ENCODE measurements around the gene PLEKHN1.
"Not testable (repeated sequence)": the region's sequence is repeated elsewhere in the genome, so short reads cannot be mapped to it uniquely, and the experiment has no call there.

Gene PLEKHN1

DNA sequence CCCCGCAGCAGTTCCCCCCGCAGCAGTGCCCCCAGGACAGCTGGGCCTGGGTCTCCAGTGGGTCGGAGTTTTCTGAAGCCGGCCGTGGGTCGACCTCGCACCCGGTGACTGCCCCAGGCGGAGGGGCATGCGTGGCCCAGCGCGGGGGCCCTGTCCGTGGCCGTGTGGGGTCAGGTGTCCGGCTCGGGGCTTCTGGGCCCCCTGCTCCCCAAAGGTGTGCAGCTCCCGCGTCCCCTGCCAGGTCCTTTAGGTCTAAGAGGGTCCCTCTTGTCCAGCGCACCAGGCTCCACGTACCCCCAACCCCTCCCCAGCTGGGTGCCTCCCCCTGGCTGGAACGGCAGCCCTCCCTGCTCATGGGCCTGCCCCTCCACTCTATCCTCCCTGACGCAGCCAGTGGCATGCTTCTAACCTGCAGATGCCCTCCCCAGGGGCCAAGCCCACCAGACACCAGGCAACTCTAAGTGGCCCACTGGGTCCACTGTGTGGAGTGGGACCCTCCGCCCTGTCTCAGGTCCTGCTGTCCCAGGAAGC is 39.6 kb downstream of the PLEKHN1 start:
- H2BK15ac ChIP-seq (ENCODE audit: low read depth, poor library complexity, severe bottlenecking), result peak overlapping the region; percentile 21
- peak overlapping the region; percentile 59 for H4K8ac ChIP-seq (ENCODE audit: low read length)
- H3K4me3 ChIP-seq (ENCODE audit: insufficient read depth in 1 of 2, low read depth in 1 of 2, low read length in 2 of 2), result no peak overlapping the region
- H2AFZ ChIP-seq (ENCODE audit: low read depth, low read length), result no peak overlapping the region
- H2BK12ac ChIP-seq (ENCODE audit: low read length in 2 of 2), result peak overlapping the region; percentile 32 to 71
- H3K27ac ChIP-seq (ENCODE audit: low read length, poor library complexity, severe bottlenecking), result no peak overlapping the region
- H3K36me3 ChIP-seq (ENCODE audit: control insufficient read depth in 1 of 2, insufficient read depth in 2 of 2, low read depth in 1 of 2, low read length in 2 of 2), result peaks cover 0 to 8% of the 10 kb centered on the region in 2 experiments
- peak overlapping the region in 1 of 2 experiments; percentile 24 for H3K18ac ChIP-seq (ENCODE audit: low read depth in 1 of 2, low read length in 2 of 2)
- no peak overlapping the region for H3K9ac ChIP-seq (ENCODE audit: low read length)
- H3K4me2 ChIP-seq (ENCODE audit: low read length, poor library complexity, severe bottlenecking), result no peak overlapping the region
- H3K9me3 ChIP-seq (ENCODE audit: control insufficient read depth, low read length), result no peaks in the 10 kb centered on the region
- 84% methylated on average over 18 of the region's 23 CpGs for WGBS
- peaks cover 0 to 61% of the 10 kb centered on the region in 2 experiments for H3K27me3 ChIP-seq (ENCODE audit: control insufficient read depth in 1 of 2, insufficient read depth in 1 of 2, low read length in 2 of 2)
- H2BK120ac ChIP-seq (ENCODE audit: low read depth, low read length), result no peak overlapping the region
- peak overlapping the region in 1 of 2 experiments; percentile 81 for H3K4ac ChIP-seq (ENCODE audit: low read depth in 1 of 2, low read length in 2 of 2)
- H3K79me1 ChIP-seq (replicated peaks; ENCODE audit: low read length, poor library complexity, severe bottlenecking), result peaks cover 4% of the 10 kb centered on the region
- H2AK5ac ChIP-seq (ENCODE audit: low read length, severe bottlenecking), result peak overlapping the region; percentile 12
- no peak overlapping the region for H3K23ac ChIP-seq (ENCODE audit: low read length in 2 of 2)
- no peak overlapping the region for H3K14ac ChIP-seq (ENCODE audit: low read length in 2 of 2)
- DNase-seq, result no peak
- no peak overlapping the region for H2BK5ac ChIP-seq (ENCODE audit: low read depth, low read length, poor library complexity, severe bottlenecking)
- peaks cover 34% of the 10 kb centered on the region for H3K4me1 ChIP-seq (ENCODE audit: control insufficient read depth, insufficient read depth, low read depth, low read length)
- H4K91ac ChIP-seq (ENCODE audit: low read length), result no peak overlapping the region

DNA sequence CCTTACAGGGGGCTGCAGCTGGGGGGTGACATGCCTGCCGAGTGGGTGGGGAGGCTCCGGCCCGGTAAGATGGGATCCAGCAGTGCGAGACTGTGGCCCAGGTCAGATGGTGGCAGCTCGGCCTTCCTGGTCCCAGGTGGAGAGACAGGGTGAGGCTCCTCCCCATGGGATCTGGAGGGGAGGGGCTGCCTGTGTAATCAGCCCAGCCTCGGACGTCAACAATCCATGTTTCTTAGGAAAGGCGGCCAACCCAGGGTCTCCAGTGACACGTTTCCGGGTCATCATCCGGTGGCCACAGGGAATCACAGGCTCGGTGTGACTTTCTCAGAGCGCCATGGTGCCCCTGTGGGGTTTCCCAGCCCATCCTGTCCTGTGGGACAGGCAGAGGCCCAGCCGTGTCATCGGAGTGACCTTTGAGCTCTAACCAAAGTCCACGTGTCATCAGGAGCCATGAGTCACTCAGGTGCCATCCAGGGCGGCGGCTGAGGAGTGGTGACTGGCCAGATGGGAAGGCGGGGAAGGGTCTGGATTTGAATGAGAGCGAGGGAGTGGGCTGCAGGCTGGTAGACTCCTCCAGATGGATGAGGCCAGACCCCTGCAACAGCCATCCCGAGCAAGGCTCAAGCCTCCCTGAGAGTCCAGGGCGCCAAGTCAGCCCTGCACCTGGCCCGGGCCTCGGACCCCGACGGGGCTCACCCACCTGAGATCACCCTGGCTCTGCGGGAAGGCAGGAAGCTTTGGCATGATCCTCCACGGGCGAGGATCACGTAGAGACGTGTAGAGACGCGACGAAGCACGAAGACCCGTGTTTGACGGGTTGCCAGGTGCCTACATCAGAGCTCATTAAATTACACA is 40.2 kb downstream of the PLEKHN1 start:
- peak overlapping the region in 1 of 2 experiments; percentile 38 for H3K18ac ChIP-seq (ENCODE audit: low read depth in 1 of 2, low read length in 2 of 2)
- peaks cover 0 to 8% of the 10 kb centered on the region in 2 experiments for H3K36me3 ChIP-seq (ENCODE audit: control insufficient read depth in 1 of 2, insufficient read depth in 2 of 2, low read depth in 1 of 2, low read length in 2 of 2)
- no peak overlapping the region for H2BK5ac ChIP-seq (ENCODE audit: low read depth, low read length, poor library complexity, severe bottlenecking)
- peak overlapping the region; percentile 63 for H2BK15ac ChIP-seq (ENCODE audit: low read depth, poor library complexity, severe bottlenecking)
- H2BK120ac ChIP-seq (ENCODE audit: low read depth, low read length), result no peak overlapping the region
- peaks cover 0 to 54% of the 10 kb centered on the region in 2 experiments for H3K27me3 ChIP-seq (ENCODE audit: control insufficient read depth in 1 of 2, insufficient read depth in 1 of 2, low read length in 2 of 2)
- H3K79me1 ChIP-seq (replicated peaks; ENCODE audit: low read length, poor library complexity, severe bottlenecking), result no peaks in the 10 kb centered on the region
- peaks cover 27% of the 10 kb centered on the region for H3K4me1 ChIP-seq (ENCODE audit: control insufficient read depth, insufficient read depth, low read depth, low read length)
- H3K9me3 ChIP-seq (ENCODE audit: control insufficient read depth, low read length), result no peaks in the 10 kb centered on the region
- DNase-seq, result no peak
- no peak overlapping the region for H3K9ac ChIP-seq (ENCODE audit: low read length)
- H4K91ac ChIP-seq (ENCODE audit: low read length), result peak overlapping the region; percentile 64
- H3K14ac ChIP-seq (ENCODE audit: low read length in 2 of 2), result no peak overlapping the region
- WGBS, result 89% methylated on average over 37 of the region's 37 CpGs
- peak overlapping the region in 1 of 2 experiments; percentile 71 for H2BK12ac ChIP-seq (ENCODE audit: low read length in 2 of 2)
- H3K4me3 ChIP-seq (ENCODE audit: insufficient read depth in 1 of 2, low read depth in 1 of 2, low read length in 2 of 2), result no peak overlapping the region
- H3K4me2 ChIP-seq (ENCODE audit: low read length, poor library complexity, severe bottlenecking), result no peak overlapping the region
- no peak overlapping the region for H3K27ac ChIP-seq (ENCODE audit: low read length, poor library complexity, severe bottlenecking)
- peak overlapping the region; percentile 12 for H2AK5ac ChIP-seq (ENCODE audit: low read length, severe bottlenecking)
- peak overlapping the region in 1 of 2 experiments; percentile 81 for H3K4ac ChIP-seq (ENCODE audit: low read depth in 1 of 2, low read length in 2 of 2)
- H4K8ac ChIP-seq (ENCODE audit: low read length), result no peak overlapping the region
- no peak overlapping the region for H2AFZ ChIP-seq (ENCODE audit: low read depth, low read length)
- no peak overlapping the region for H3K23ac ChIP-seq (ENCODE audit: low read length in 2 of 2)

DNA sequence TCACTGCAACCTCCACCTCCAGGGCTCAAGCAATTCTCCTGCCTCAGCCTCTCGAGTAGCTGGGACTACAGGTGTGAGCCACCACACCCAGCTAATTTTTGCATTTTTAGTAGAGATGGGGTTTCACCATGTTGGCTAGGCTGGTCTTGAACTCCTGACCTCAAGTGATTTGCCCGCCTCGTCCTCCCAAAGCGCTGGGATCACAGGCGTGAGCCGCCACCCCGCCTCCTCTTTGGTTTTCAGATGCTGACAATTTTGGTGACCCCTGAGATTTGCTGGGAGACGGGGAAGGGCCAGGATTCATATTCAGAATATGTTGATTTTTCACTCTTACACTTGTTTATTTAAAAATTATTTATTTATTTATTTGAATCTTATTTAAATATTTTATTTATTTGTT is 43.8 kb downstream of the PLEKHN1 start:
- not testable (repeated sequence) for H2AK5ac ChIP-seq (ENCODE audit: low read length, severe bottlenecking); H3K4ac ChIP-seq (ENCODE audit: low read depth in 1 of 2, low read length in 2 of 2); H3K4me2 ChIP-seq (ENCODE audit: low read length, poor library complexity, severe bottlenecking); DNase-seq; H3K9me3 ChIP-seq (ENCODE audit: control insufficient read depth, low read length); H2BK12ac ChIP-seq (ENCODE audit: low read length in 2 of 2); H3K27ac ChIP-seq (ENCODE audit: low read length, poor library complexity, severe bottlenecking); H2AFZ ChIP-seq (ENCODE audit: low read depth, low read length); H2BK15ac ChIP-seq (ENCODE audit: low read depth, poor library complexity, severe bottlenecking); H3K18ac ChIP-seq (ENCODE audit: low read depth in 1 of 2, low read length in 2 of 2); H3K36me3 ChIP-seq (ENCODE audit: control insufficient read depth in 1 of 2, insufficient read depth in 2 of 2, low read depth in 1 of 2, low read length in 2 of 2); H3K14ac ChIP-seq (ENCODE audit: low read length in 2 of 2); H4K8ac ChIP-seq (ENCODE audit: low read length); H2BK120ac ChIP-seq (ENCODE audit: low read depth, low read length); H3K23ac ChIP-seq (ENCODE audit: low read length in 2 of 2); H3K4me3 ChIP-seq (ENCODE audit: insufficient read depth in 1 of 2, low read depth in 1 of 2, low read length in 2 of 2); H3K9ac ChIP-seq (ENCODE audit: low read length); H2BK5ac ChIP-seq (ENCODE audit: low read depth, low read length, poor library complexity, severe bottlenecking); H4K91ac ChIP-seq (ENCODE audit: low read length)
- Histone ChIP-seq H3K4me1 (ENCODE audit: control insufficient read depth, insufficient read depth, low read depth, low read length) (peaks cover 26% of the 10 kb centered on the region), H3K79me1 (replicated peaks; ENCODE audit: low read length, poor library complexity, severe bottlenecking) (peaks cover 13% of the 10 kb centered on the region), H3K27me3 (ENCODE audit: control insufficient read depth in 1 of 2, insufficient read depth in 1 of 2, low read length in 2 of 2) (peaks cover 0 to 23% of the 10 kb centered on the region in 2 experiments)
- WGBS, result 79% methylated on average over 6 of the region's 8 CpGs

DNA sequence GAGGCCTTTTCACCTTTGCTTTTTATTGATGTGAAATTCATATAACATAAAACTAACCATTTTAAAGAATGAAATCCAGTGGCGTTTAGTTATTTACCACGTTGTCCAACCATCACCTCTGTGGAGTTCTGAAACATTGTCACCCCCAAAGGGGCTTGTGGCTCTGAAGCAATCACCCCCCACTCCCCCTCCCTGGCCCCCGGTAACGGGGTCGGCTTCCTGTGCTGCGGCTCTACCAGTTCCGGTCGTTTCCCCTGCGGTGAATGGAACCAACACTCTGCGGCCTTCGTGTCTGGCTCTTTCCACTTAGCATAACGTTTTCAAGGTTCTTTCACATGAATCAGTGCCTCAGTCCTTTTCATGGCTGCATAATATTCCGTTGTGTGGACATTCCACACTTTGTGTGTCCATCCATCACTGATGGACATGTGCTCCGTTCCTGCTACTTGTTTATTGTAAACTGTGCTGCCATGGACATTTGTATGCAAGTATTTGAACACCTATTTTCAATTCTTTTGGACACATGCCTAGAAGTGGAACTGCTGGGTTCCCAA is 45.2 kb downstream of the PLEKHN1 start:
- Histone ChIP-seq H3K27ac (ENCODE audit: low read length, poor library complexity, severe bottlenecking) (no peak overlapping the region), H4K91ac (ENCODE audit: low read length) (no peak overlapping the region), H3K36me3 (ENCODE audit: control insufficient read depth in 1 of 2, insufficient read depth in 2 of 2, low read depth in 1 of 2, low read length in 2 of 2) (peaks cover 0 to 5% of the 10 kb centered on the region in 2 experiments), H3K14ac (ENCODE audit: low read length in 2 of 2) (no peak overlapping the region), H2BK5ac (ENCODE audit: low read depth, low read length, poor library complexity, severe bottlenecking) (no peak overlapping the region), H3K4me2 (ENCODE audit: low read length, poor library complexity, severe bottlenecking) (no peak overlapping the region), H2BK15ac (ENCODE audit: low read depth, poor library complexity, severe bottlenecking) (no peak overlapping the region), H3K4ac (ENCODE audit: low read depth in 1 of 2, low read length in 2 of 2) (no peak overlapping the region), H2AK5ac (ENCODE audit: low read length, severe bottlenecking) (no peak overlapping the region), H3K4me3 (ENCODE audit: insufficient read depth in 1 of 2, low read depth in 1 of 2, low read length in 2 of 2) (no peak overlapping the region), H3K9me3 (ENCODE audit: control insufficient read depth, low read length) (no peaks in the 10 kb centered on the region), H3K9ac (ENCODE audit: low read length) (no peak overlapping the region), H3K4me1 (ENCODE audit: control insufficient read depth, insufficient read depth, low read depth, low read length) (peaks cover 16% of the 10 kb centered on the region), H3K23ac (ENCODE audit: low read length in 2 of 2) (no peak overlapping the region), H2BK12ac (ENCODE audit: low read length in 2 of 2) (no peak overlapping the region), H3K79me1 (replicated peaks; ENCODE audit: low read length, poor library complexity, severe bottlenecking) (peaks cover 17% of the 10 kb centered on the region), H2AFZ (ENCODE audit: low read depth, low read length) (no peak overlapping the region), H3K27me3 (ENCODE audit: control insufficient read depth in 1 of 2, insufficient read depth in 1 of 2, low read length in 2 of 2) (peaks cover 0 to 10% of the 10 kb centered on the region in 2 experiments), H2BK120ac (ENCODE audit: low read depth, low read length) (no peak overlapping the region), H3K18ac (ENCODE audit: low read depth in 1 of 2, low read length in 2 of 2) (no peak overlapping the region), H4K8ac (ENCODE audit: low read length) (no peak overlapping the region)
- no peak for DNase-seq
- WGBS, result 90% methylated on average over 14 of the region's 14 CpGs
